Measurements from ENCODE around the gene SYT17.

The SYT17 gene

GRCh38 chr16:19309178-19309577 lies 141.1 kb downstream of the SYT17 start:
- TF ChIP-seq POLR2A (IDR thresholded peaks at IDR 0.05; ENCODE audit: low read depth, low read length), result no peak
- DNase-seq (ENCODE audit: insufficient read length, low spot score) (no peak), FAIRE-seq (no peak)

DNA sequence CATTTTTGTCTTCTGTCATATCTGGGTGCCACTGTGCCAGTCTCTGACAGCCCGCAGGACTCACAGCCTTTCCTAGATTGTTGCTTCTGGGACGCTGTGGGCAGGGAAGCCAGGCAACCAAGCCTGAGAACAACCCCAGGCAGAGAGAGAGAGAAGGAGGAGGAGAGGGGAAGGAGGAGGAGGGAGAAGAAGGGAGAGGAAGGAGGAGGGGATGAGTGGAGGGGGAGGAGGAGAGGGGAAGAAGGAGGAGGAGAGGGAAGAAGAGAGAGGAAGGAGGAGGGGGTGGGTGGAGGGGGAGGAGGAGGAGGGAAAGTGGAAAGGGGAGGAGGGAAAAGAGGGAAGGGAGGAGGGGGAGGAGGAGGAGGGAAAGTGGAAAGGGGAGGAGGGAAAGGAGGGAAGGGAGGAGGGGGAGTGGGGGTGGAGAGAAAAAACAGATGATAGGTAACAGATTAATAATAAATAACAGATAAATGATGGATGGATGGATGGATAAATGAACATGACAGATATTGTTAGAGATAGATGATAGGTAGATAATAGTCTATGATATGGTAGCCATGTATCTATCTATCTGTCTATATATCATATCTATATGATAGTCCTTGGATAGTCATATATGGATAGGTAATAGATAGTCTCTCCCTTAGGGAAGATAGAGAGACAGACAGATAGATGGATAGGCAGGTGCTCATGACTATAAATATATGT lies 146.8 kb downstream of the SYT17 start:
- TF ChIP-seq POLR2A (IDR thresholded peaks at IDR 0.05; ENCODE audit: low read depth, low read length), result no peak
- FAIRE-seq, result no peak
- DNase-seq (ENCODE audit: insufficient read length, low spot score), result no peak

- no peak for FAIRE-seq
- no peak for TF ChIP-seq POLR2A (IDR thresholded peaks at IDR 0.05; ENCODE audit: low read depth, low read length)
- no peak for DNase-seq (ENCODE audit: insufficient read length, low spot score)
These were observed 147.9 kb downstream of the SYT17 start for GRCh38 chr16:19315889-19316433.

DNA sequence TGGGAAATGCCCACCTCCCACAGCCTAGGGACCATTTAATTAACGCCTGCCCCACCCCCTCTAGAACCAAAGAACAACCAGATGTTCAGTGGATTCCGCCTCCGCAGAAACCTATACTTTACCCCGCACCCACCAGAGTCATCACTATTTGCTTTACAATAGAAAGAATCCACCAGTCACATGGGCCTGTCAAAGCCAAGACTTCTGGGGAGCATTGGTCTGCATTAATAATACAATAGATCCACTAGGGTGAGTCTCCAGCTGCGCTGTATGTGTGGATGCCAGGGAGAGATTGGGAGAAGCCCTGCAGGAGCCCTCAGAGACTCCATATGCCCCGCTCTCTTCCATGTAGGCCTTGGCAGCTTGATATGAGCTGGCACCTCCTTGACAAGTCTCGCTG lies 148.8 kb downstream of the SYT17 start:
- no peak for DNase-seq (ENCODE audit: insufficient read length, low spot score)
- TF ChIP-seq POLR2A (IDR thresholded peaks at IDR 0.05; ENCODE audit: low read depth, low read length), result no peak

More for the DNA sequence above, 148.8 kb downstream of the SYT17 start:
- FAIRE-seq, result no peak

Data from H54 (cell line).